K562 (cell line): Measurements from ENCODE around the gene TBXAS1. TPM values are rescaled to one million over a fixed set of nuclear protein-coding genes. Genes with fewer than 3 reads are reported as not detected.
A peak's percentile ranks its signal among the peaks of the same experiment; 100 is the strongest.

Experiments
- CBX2 ChIP-seq: fragments of 200-600 bp; sonication (generic); IDR thresholded peaks from one replicate; pipeline ENCODE4 v1.6.1; 2012; ENCODE audit warnings: mild to moderate bottlenecking, low read length, inconsistent platforms; ENCODE audit not compliant: insufficient read depth, poor library complexity, severe bottlenecking
- DNMT1 ChIP-seq: fragments of 450-650 bp; IDR thresholded peaks from 2 replicates; pipeline ENCODE4 v1.6.1; 2016; ENCODE audit warnings: antibody characterized with exemption, mild to moderate bottlenecking
- ETS2 ChIP-seq: IDR thresholded peaks from 2 replicates; pipeline ENCODE4 v1.6.1; 2016; ENCODE audit warnings: borderline replicate concordance, missing genetic modification characterization, mild to moderate bottlenecking, moderate library complexity, missing compliant biosample characterization; ENCODE audit not compliant: poor library complexity, severe bottlenecking
- GTF2E2 ChIP-seq: fragments of 200-800 bp; sonication (Bioruptor generic); IDR thresholded peaks from 2 replicates; pipeline ENCODE4 v1.6.1; 2016; ENCODE audit warnings: missing genetic modification characterization, missing compliant biosample characterization
- PHTF2 ChIP-seq: fragments of 250-450 bp; sonication (Bioruptor Pico); IDR thresholded peaks from 2 replicates; pipeline ENCODE4 v1.5.0; 2021; ENCODE audit warnings: mild to moderate bottlenecking
- RBM15 ChIP-seq: fragments of 200-400 bp; formaldehyde crosslinking; IDR thresholded peaks from 2 replicates; pipeline ENCODE4 v1.6.1; 2018; ENCODE audit warnings: mild to moderate bottlenecking, low read length, moderate library complexity; ENCODE audit not compliant: insufficient read depth
- RBM34 ChIP-seq: fragments of 200-400 bp; formaldehyde crosslinking; IDR thresholded peaks from 2 replicates; pipeline ENCODE4 v1.6.1; 2018; ENCODE audit warnings: low read length, borderline replicate concordance; ENCODE audit not compliant: insufficient read depth
- REST ChIP-seq, 2 experiments: fragments of 450-650 bp; formaldehyde crosslinking in 1 of 2; IDR thresholded peaks; 2 replicates each; pipeline versions ENCODE4 v1.4.0 to v1.6.1; 2014 to 2020; ENCODE audit warnings: mild to moderate bottlenecking in 2 of 2, borderline replicate concordance in 1 of 2, low read depth in 1 of 2
- THAP7 ChIP-seq: fragments of 250-450 bp; sonication (Bioruptor Pico); IDR thresholded peaks from 2 replicates; pipeline ENCODE4 v1.5.0; 2021
- ZNF384 ChIP-seq: IDR thresholded peaks from 2 replicates; pipeline ENCODE4 v1.6.1; 2012; ENCODE audit warnings: low read depth, low read length, improper control_type of control experiment
- ZNF609 ChIP-seq: sonication (generic); formaldehyde crosslinking; IDR thresholded peaks from 2 replicates; pipeline ENCODE4 v1.8.1; 2023; ENCODE audit warnings: missing genetic modification reagents, mild to moderate bottlenecking, borderline replicate concordance
- ZNF695 ChIP-seq: fragments of 450-650 bp; formaldehyde crosslinking; IDR thresholded peaks from 2 replicates; pipeline ENCODE4 v1.4.0; 2020; ENCODE audit warnings: mild to moderate bottlenecking, moderate library complexity
- ZNF76 ChIP-seq: fragments of 250-450 bp; sonication (Bioruptor Pico); IDR thresholded peaks from 2 replicates; pipeline ENCODE4 v1.4.0; 2020; ENCODE audit warnings: mild to moderate bottlenecking, moderate library complexity, borderline replicate concordance
- polyA plus RNA-seq, 8 experiments: library from polyadenylated mRNA; depleted of rRNA in 4 of 8; stranded (reverse) in 5 of 8; unstranded in 3 of 8; fragments of >200 nt; fragmentation: Nextera tagmentation in 2 of 8; fragmentation: Illumina TruSeq in 1 of 8; extraction: Ambion mirVana in 2 of 8; extraction: Trizol in 1 of 8; gene quantifications; 2 replicates each; pipeline versions ENCODE4 v1.2.1 to v1.2.3, GENCODE V29; 2011 to 2014; ENCODE audit warnings: inconsistent platforms in 1 of 8, missing spikeins in 1 of 8
- total RNA-seq, 7 experiments: library from RNA; depleted of rRNA in 6 of 7; stranded (reverse); fragments of >200 nt in 6 of 7; fragmentation: Illumina TruSeq in 2 of 7; extraction: Trizol in 2 of 7; gene quantifications; 2 replicates each; pipeline versions ENCODE4 v1.2.1 to v1.2.3, GENCODE V29; 2011 to 2021; ENCODE audit warnings: low replicate concordance in 1 of 7

Gene TBXAS1
- total and polyA plus RNA-seq, 9 of the 15 experiments (the other 6 are each of a cell fraction or from before 2014, with no cell fraction given) = 1.1 to 8.3 (median 1.9) TPM

- TF ChIP-seq ZNF609 (CRISPR knock-in tag) (no peak), ZNF384 (no peak), ETS2 (tag) (no peak), PHTF2 (CRISPR knock-in tag) (no peak), DNMT1 (no peak), GTF2E2 (peak; percentile 74; the same call in 1 of the 2 replicates), THAP7 (CRISPR knock-in tag) (no peak), REST (IDR thresholded peaks at IDR 0.05; ENCODE audit: borderline replicate concordance) (no peak), REST (CRISPR knock-in tag; IDR thresholded peaks at IDR 0.05; ENCODE audit: low read depth) (no peak), CBX2 (no peak), ZNF76 (CRISPR knock-in tag) (no peak), RBM15 (no peak), RBM34 (no peak), ZNF695 (CRISPR knock-in tag) (no peak)
These were observed 26.6 kb downstream of the TBXAS1 start (continued) for GRCh38 chr7:139855498-139856270.
